ENCODE measurements around the gene ZNF100. TPM values are rescaled to one million over a fixed set of nuclear protein-coding genes. Genes with fewer than 3 reads are reported as not detected.

The ZNF100 gene
- polyA plus RNA-seq, 1 donor from 2014 or later = 7.9 TPM

DNA sequence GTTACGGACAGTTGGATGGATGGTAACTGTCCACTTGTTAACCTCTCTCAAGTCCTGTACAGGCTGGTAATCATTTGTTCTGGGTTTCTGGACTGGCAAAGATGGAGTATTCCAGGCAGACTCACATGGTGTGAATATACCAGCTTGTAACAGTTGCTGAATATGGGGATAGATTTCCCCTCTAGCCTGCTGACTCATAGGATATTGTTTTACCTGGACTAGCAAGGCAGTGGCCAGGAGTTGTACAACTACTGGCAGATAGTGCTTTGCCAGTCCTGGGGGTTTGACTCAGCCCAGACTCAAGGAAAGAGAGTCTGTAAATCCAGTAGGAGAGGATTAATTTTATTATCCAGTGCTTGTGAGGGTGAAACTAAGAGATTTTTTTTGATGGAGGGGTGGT, 74.0 kb downstream of the ZNF100 start:
- no peaks in the 10 kb centered on the region for H3K36me3 ChIP-seq (ENCODE audit: insufficient read depth, low read length)
- no peak overlapping the region for H2AFZ ChIP-seq (ENCODE audit: low read depth, low read length)
- H3K27ac ChIP-seq (ENCODE audit: low read length) = no peak overlapping the region
- no peaks in the 10 kb centered on the region for H3K9me3 ChIP-seq (ENCODE audit: low read length)
- H3K4me3 ChIP-seq (ENCODE audit: low read length) = no peak overlapping the region
- H3K79me2 ChIP-seq (replicated peaks; ENCODE audit: insufficient read depth, low read length) = no peaks in the 10 kb centered on the region
- H4K20me1 ChIP-seq (ENCODE audit: insufficient read depth) = no peaks in the 10 kb centered on the region
- H3K27me3 ChIP-seq (ENCODE audit: insufficient read depth, low read depth, low read length) = no peaks in the 10 kb centered on the region
- no peak overlapping the region for H3K4me2 ChIP-seq (ENCODE audit: low read length)
- H3F3A ChIP-seq (ENCODE audit: insufficient read depth, low read length, poor library complexity, severe bottlenecking) = no peaks in the 10 kb centered on the region
- H3K9ac ChIP-seq (ENCODE audit: low read length) = no peak overlapping the region
- TF ChIP-seq RAD21 (conservative IDR thresholded peaks at IDR 0.05) = no peak
- no peak for TF ChIP-seq EZH2 (IDR thresholded peaks at IDR 0.05; ENCODE audit: borderline replicate concordance, insufficient read depth, low read length, poor library complexity, severe bottlenecking)
- no peak for TF ChIP-seq POLR2AphosphoS5 (IDR thresholded peaks at IDR 0.05)
- no peak for TF ChIP-seq TAF1 (IDR thresholded peaks at IDR 0.05; ENCODE audit: low read depth)
- TF ChIP-seq MXI1 (conservative IDR thresholded peaks at IDR 0.05; ENCODE audit: poor library complexity, severe bottlenecking) = no peak
- TF ChIP-seq, protein P1, sequence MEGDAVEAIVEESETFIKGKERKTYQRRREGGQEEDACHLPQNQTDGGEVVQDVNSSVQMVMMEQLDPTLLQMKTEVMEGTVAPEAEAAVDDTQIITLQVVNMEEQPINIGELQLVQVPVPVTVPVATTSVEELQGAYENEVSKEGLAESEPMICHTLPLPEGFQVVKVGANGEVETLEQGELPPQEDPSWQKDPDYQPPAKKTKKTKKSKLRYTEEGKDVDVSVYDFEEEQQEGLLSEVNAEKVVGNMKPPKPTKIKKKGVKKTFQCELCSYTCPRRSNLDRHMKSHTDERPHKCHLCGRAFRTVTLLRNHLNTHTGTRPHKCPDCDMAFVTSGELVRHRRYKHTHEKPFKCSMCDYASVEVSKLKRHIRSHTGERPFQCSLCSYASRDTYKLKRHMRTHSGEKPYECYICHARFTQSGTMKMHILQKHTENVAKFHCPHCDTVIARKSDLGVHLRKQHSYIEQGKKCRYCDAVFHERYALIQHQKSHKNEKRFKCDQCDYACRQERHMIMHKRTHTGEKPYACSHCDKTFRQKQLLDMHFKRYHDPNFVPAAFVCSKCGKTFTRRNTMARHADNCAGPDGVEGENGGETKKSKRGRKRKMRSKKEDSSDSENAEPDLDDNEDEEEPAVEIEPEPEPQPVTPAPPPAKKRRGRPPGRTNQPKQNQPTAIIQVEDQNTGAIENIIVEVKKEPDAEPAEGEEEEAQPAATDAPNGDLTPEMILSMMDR (IDR thresholded peaks at IDR 0.05; ENCODE audit: poor library complexity, severe bottlenecking) = no peak
- TF ChIP-seq, protein P2, sequence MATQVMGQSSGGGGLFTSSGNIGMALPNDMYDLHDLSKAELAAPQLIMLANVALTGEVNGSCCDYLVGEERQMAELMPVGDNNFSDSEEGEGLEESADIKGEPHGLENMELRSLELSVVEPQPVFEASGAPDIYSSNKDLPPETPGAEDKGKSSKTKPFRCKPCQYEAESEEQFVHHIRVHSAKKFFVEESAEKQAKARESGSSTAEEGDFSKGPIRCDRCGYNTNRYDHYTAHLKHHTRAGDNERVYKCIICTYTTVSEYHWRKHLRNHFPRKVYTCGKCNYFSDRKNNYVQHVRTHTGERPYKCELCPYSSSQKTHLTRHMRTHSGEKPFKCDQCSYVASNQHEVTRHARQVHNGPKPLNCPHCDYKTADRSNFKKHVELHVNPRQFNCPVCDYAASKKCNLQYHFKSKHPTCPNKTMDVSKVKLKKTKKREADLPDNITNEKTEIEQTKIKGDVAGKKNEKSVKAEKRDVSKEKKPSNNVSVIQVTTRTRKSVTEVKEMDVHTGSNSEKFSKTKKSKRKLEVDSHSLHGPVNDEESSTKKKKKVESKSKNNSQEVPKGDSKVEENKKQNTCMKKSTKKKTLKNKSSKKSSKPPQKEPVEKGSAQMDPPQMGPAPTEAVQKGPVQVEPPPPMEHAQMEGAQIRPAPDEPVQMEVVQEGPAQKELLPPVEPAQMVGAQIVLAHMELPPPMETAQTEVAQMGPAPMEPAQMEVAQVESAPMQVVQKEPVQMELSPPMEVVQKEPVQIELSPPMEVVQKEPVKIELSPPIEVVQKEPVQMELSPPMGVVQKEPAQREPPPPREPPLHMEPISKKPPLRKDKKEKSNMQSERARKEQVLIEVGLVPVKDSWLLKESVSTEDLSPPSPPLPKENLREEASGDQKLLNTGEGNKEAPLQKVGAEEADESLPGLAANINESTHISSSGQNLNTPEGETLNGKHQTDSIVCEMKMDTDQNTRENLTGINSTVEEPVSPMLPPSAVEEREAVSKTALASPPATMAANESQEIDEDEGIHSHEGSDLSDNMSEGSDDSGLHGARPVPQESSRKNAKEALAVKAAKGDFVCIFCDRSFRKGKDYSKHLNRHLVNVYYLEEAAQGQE (IDR thresholded peaks at IDR 0.05; ENCODE audit: borderline replicate concordance) = no peak
- no peak for TF ChIP-seq EP300 (conservative IDR thresholded peaks at IDR 0.05; ENCODE audit: poor library complexity, severe bottlenecking)
- TF ChIP-seq SMC3 (conservative IDR thresholded peaks at IDR 0.05; ENCODE audit: poor library complexity) = no peak
- H3K9me2 ChIP-seq (ENCODE audit: insufficient read depth, low read length) = no peaks in the 10 kb centered on the region

DNA sequence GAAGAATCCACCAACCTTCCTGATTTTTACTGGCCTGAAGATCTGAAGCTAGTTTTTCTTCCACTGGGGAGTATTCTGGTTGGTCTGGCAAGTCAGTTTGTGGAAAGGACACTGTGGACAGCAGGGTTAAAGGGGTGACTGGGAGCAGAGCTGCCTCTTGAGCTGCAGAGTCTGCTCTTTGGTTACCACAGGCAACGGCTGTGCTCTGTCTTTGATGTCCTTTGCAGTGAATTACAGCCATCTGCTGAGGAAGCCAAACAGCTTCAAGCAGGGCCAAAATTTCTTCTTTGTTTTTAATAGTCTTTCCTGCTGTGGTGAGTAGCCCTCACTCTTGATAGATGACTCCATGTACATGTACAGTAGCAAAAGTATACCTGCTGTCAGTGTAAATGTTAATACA, 75.7 kb downstream of the ZNF100 start:
- no peaks in the 10 kb centered on the region for H3K79me2 ChIP-seq (replicated peaks; ENCODE audit: insufficient read depth, low read length)
- no peaks in the 10 kb centered on the region for H4K20me1 ChIP-seq (ENCODE audit: insufficient read depth)
- H3K27me3 ChIP-seq (ENCODE audit: insufficient read depth, low read depth, low read length) = no peaks in the 10 kb centered on the region
- no peaks in the 10 kb centered on the region for H3K9me2 ChIP-seq (ENCODE audit: insufficient read depth, low read length)
- H3K9me3 ChIP-seq (ENCODE audit: low read length) = no peaks in the 10 kb centered on the region
- H3K27ac ChIP-seq (ENCODE audit: low read length) = no peak overlapping the region
- H3K4me2 ChIP-seq (ENCODE audit: low read length) = no peak overlapping the region
- H2AFZ ChIP-seq (ENCODE audit: low read depth, low read length) = no peak overlapping the region
- H3F3A ChIP-seq (ENCODE audit: insufficient read depth, low read length, poor library complexity, severe bottlenecking) = no peaks in the 10 kb centered on the region
- TF ChIP-seq EZH2 (IDR thresholded peaks at IDR 0.05; ENCODE audit: borderline replicate concordance, insufficient read depth, low read length, poor library complexity, severe bottlenecking) (no peak), SMC3 (conservative IDR thresholded peaks at IDR 0.05; ENCODE audit: poor library complexity) (no peak), EP300 (conservative IDR thresholded peaks at IDR 0.05; ENCODE audit: poor library complexity, severe bottlenecking) (no peak), RAD21 (conservative IDR thresholded peaks at IDR 0.05) (no peak), TAF1 (IDR thresholded peaks at IDR 0.05; ENCODE audit: low read depth) (no peak), POLR2AphosphoS5 (IDR thresholded peaks at IDR 0.05) (no peak), MXI1 (conservative IDR thresholded peaks at IDR 0.05; ENCODE audit: poor library complexity, severe bottlenecking) (no peak)
- TF ChIP-seq, protein P2 (IDR thresholded peaks at IDR 0.05; ENCODE audit: borderline replicate concordance) = no peak
- TF ChIP-seq, protein P1 (IDR thresholded peaks at IDR 0.05; ENCODE audit: poor library complexity, severe bottlenecking) = no peak
- no peak overlapping the region for H3K4me3 ChIP-seq (ENCODE audit: low read length)
- no peaks in the 10 kb centered on the region for H3K36me3 ChIP-seq (ENCODE audit: insufficient read depth, low read length)
- no peak overlapping the region for H3K9ac ChIP-seq (ENCODE audit: low read length)

All from neural cell (in vitro differentiated cells).